ENCODE results near the gene NTRK3. TPM values are rescaled to one million over a fixed set of nuclear protein-coding genes. Genes with fewer than 3 reads are reported as not detected.

NTRK3 gene
- total RNA-seq, 6 experiments from 2014 or later: 0.02 TPM; not detected in 5

- no peaks in the 10 kb centered on the region for H3K9me3 Mint-ChIP-seq
- peaks cover 17% of the 10 kb centered on the region for H3K27me3 Mint-ChIP-seq (ENCODE audit: insufficient read depth)
- no peak overlapping the region for H3K4me3 Mint-ChIP-seq
- H3K36me3 Mint-ChIP-seq (ENCODE audit: low read depth): no peaks in the 10 kb centered on the region
- H3K27ac Mint-ChIP-seq: no peak overlapping the region
- H3K4me1 Mint-ChIP-seq (ENCODE audit: low read depth): no peaks in the 10 kb centered on the region
- TF ChIP-seq CTCF (IDR thresholded peaks at IDR 0.05): no peak
- no peak for DNase-seq
These were observed 43.5 kb upstream of the NTRK3 start for GRCh38 chr15:88300089-88300488.

- no peak for DNase-seq
- Mint-ChIP-seq H3K9me3 (no peaks in the 10 kb centered on the region), H3K4me3 (no peak overlapping the region), H3K36me3 (ENCODE audit: low read depth) (no peaks in the 10 kb centered on the region), H3K4me1 (ENCODE audit: low read depth) (no peaks in the 10 kb centered on the region), H3K27ac (no peak overlapping the region), H3K27me3 (ENCODE audit: insufficient read depth) (peaks cover 17% of the 10 kb centered on the region)
- TF ChIP-seq CTCF (IDR thresholded peaks at IDR 0.05): no peak
These were observed 43.0 kb upstream of the NTRK3 start for GRCh38 chr15:88299497-88299896.

- Mint-ChIP-seq H3K4me1 (ENCODE audit: low read depth) (no peaks in the 10 kb centered on the region), H3K27ac (no peak overlapping the region), H3K9me3 (peaks cover 3% of the 10 kb centered on the region; the same call in 1 of the 2 replicates), H3K27me3 (ENCODE audit: insufficient read depth) (peaks cover 4% of the 10 kb centered on the region), H3K36me3 (ENCODE audit: low read depth) (no peaks in the 10 kb centered on the region), H3K4me3 (no peak overlapping the region)
- no peak for DNase-seq
- TF ChIP-seq CTCF (IDR thresholded peaks at IDR 0.05): no peak
These were observed 32.1 kb upstream of the NTRK3 start for GRCh38 chr15:88288661-88289060.

GRCh38 chr15:88288206-88288605, 31.7 kb upstream of the NTRK3 start:
- DNase-seq: no peak
- Mint-ChIP-seq H3K27ac (no peak overlapping the region), H3K27me3 (ENCODE audit: insufficient read depth) (peaks cover 6% of the 10 kb centered on the region), H3K4me3 (no peak overlapping the region), H3K36me3 (ENCODE audit: low read depth) (no peaks in the 10 kb centered on the region), H3K4me1 (ENCODE audit: low read depth) (no peaks in the 10 kb centered on the region), H3K9me3 (peaks cover 3% of the 10 kb centered on the region; the same call in 1 of the 2 replicates)
- TF ChIP-seq CTCF (IDR thresholded peaks at IDR 0.05): no peak

- Mint-ChIP-seq H3K27ac (no peak overlapping the region), H3K9me3 (no peaks in the 10 kb centered on the region), H3K4me1 (ENCODE audit: low read depth) (no peaks in the 10 kb centered on the region), H3K36me3 (ENCODE audit: low read depth) (no peaks in the 10 kb centered on the region), H3K4me3 (no peak overlapping the region), H3K27me3 (ENCODE audit: insufficient read depth) (peaks cover 6% of the 10 kb centered on the region)
- no peak for TF ChIP-seq CTCF (IDR thresholded peaks at IDR 0.05)
- no peak for DNase-seq
These were observed 27.9 kb upstream of the NTRK3 start for GRCh38 chr15:88284318-88284998.

All from HFFc6 (cell line).